GM21390 (cell line): ENCODE results near the gene MESP1.

Source experiments
- ATAC-seq: cut with Tn5 transposase; IDR thresholded peaks from one replicate; pipeline ENCODE4 v1.9.1; 2021; ENCODE audit not compliant: unreplicated experiment

Gene MESP1

DNA sequence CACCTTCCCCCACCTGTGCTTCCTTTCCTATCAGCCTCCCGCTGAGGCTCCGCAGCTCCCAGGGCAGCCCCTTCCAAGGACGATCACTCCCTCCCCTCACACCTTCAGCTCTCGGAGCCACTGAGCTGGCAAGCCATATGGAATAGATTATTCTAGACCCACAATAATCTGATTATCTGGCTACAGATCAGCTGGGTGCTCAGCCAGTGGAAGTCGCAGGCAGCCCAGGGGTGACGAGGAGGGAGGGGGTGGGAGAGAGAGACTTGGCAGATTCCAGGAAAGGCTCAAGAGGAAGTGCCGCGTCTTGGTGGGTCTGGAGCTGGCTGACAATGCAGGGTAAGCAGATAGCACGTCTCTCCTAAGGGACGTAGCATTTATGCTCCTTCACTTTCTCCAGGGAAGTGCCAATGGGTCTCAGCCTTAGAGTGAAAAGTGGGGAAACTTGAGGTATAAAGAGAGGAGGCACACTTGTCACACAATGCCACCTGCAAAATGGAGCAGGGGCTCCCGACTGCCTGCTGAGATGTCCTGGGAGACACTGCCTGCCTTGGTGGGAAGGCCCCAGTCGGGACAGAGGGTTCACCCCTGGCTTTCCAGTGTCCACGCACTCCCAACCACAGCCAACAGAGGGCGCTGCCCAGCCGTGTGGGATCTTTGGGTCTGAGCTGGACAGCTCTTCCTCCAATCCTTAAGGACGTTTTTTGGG, 9.4 kb upstream of the MESP1 start:
- ATAC-seq = no peak

DNA sequence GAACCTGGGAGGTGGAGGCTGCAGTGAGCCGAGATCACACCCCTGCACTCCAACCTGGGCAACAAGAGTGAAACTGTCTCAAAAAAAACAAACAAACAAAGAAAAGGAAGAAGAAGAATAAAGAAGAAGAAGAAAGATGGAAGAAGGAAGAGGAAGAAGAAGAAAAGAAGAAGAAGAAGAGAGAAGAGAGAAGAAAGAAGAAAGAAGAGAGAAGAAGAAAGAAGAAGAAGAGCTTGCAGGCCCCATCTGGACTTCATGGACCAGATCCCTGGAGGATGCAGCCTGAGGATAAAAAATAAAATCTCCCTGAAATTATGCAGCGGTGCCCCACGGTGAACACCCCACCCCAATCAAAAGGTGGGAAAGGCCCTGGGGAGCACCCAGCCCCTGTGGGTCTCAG, 8.8 kb upstream of the MESP1 start:
- ATAC-seq = no peak

DNA sequence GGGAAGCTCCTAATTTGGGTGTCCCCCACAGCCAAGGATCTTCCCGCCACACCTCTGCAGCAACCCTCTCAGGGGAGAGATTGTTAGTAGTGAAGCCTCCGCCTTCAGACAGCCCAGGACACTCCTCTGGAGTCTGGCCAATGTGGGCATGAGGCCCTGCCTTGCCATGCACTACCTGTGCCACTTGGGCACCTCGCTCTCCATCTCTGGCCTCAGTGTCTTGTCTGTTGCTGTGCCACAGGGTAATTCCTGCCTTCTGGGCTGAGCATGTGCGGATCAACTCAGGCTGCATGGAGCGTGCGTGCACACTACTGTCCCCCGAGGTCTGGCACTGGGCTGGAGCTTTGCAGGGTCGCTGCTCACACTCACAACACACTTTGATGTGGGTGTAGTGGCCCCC, 7.9 kb upstream of the MESP1 start:
- no peak for ATAC-seq

DNA sequence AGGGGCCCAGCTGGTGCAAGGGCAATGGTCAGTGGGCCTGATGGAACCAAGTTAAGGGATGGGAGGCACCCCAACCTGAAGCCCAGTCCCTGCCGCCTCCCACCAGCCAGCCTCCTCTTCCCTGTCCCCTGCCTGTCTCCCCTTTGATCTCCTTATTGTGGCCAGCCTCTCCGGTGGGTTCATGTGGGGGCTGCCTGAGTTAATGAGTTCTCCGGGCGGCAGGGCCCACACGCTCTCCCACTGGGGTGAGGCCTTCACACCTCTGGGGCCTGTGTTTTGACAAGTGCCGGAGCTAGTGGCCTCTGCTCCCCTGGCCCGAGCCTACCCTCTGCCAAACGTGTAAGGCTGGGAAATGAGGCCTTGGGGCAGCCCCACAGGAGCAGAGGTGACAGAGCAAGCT, 7.2 kb upstream of the MESP1 start:
- no peak for ATAC-seq

DNA sequence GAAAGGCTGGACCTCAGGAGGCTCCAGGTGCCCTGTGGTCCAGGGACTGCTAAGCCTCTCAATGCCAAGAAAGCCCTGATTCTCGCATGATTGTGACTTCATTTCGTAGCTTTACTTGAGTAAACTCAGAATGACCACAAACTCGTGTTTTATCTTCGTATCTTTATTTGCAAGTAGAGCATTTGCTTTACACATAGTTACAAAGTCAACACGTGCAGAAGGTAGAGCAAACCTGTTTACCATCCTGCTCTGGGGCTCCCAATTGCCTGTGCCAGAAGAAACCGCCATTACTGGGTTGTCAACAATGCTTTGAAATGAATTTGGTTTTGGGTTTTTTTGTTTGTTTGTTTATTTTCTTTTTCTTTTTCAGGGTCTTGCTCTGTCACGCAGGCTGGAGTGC, 5.8 kb upstream of the MESP1 start:
- no peak for ATAC-seq

DNA sequence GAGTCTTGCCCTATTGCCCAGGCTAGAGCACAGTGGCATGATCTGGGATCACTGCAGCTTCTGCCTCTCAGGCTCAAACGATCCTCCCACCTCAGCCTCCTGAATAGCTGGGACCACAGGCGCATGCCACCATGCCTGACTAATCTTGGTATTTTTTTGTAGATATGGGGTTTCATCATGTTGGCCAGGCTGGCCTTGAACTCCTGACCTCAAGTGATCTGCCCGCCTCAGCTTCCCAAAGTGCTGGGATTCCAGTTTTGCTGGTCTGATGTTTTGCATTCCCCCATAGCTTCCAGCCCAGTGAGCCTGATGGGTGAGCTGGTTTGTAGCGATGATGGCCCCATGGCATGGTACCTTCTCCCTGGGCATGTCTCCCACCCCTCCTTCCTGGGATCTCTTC, 4.7 kb upstream of the MESP1 start:
- ATAC-seq = no peak

DNA sequence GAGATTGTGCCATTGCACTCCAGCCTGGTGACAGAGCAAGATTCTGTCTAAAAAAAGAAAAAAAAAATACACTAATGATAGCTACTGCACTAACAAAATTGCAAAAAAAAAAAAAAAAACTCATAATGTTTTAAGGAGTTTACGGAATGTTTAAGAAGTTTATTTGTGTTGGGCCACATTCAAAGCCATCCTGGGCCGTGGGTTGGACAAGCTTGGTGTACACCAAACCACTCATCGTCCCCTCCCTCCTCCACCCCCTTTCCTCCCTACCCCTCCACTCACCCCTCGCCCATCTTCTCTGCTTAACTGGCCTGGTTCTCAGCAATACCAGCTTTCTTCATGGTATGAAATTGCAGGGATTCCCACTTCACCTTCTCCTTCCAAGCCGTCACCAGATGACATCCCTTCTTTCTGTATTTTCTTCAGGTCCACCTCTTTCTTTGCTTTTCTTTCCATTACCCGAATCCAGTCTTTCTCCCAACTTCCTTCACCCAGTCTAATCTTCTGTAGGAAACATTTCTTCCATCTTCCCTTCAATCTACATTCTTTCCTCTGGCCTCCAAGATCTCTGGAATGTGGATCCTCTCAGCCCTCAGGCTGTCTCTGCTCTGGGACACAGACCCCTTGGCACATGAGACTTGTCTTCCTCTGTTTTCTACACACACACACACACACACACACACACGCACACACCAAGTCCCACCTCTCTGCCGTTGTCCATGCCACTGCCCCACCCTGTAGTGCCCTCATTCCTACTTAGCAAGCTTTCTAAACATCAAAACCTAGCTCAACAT, 3.5 kb upstream of the MESP1 start:
- no peak for ATAC-seq

DNA sequence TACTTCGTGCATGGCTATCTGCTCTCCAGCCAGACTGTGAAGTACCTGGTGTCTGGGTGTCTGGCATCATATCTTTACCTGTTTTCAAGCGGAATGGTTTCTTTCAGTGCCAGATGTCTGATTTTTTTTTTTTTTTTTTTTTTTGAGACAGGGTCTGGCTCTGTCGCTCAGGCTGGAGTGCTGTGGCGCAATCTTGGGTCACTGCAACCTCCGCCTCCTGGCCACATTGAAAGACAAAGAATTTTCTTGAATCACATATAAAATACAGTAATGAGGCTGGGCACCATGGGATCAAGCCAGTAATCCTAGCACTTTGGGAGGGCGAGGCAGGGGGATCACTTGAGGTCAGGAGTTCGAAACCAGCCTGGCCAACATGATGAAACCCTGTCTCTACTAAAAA, 2.8 kb upstream of the MESP1 start:
- no peak for ATAC-seq

DNA sequence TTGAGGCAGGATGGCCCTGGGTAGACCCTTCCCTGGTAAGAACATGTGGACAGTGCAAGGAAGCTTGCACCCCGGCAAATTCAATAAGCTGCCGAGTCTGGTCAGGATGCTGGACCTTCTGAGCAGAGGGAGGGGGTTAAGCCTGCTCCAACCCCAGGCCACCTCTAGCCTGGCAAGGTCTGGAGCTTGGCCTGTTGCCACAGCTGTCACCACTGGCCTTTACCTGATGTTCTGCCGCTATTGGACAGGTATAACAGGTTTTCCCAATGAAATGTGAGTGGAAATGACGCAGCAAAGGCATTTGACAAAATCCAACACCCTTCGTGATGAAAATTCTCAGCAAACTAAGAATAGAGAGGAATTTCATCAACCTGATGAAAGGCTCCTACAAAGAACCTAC, 699 bp upstream of the MESP1 start:
- no peak for ATAC-seq

DNA sequence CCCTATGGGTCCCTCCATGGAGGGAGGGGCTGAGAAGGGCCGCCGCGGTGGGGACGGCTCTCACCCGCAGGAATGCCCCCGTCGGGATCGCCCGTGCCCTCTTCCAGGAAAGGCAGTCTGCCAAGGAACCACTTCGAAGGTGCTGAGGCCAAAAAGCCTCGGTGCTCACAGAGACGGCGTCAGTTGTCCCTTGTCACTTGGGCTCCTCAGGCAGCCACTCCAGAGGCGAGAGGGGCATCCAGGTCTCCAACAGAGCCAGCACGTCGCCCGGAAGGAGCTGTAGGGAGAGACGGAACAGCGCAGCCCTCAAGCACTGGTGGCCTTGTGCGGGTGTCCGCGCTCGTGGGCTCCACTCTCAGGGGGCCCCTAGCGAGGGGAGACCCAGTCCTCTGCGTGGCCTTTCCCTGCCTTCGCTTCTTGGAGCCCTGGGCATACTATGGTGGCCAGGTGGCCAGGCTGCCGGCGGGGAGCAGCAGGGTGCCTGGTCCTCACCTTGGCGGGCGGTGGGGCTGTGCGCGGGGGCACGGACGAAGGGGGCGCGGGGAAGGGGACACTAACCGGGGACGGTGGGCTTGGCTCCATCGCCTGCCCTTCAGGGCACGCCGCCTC, 994 bp downstream of the MESP1 start:
- peak; percentile 1 for ATAC-seq

DNA sequence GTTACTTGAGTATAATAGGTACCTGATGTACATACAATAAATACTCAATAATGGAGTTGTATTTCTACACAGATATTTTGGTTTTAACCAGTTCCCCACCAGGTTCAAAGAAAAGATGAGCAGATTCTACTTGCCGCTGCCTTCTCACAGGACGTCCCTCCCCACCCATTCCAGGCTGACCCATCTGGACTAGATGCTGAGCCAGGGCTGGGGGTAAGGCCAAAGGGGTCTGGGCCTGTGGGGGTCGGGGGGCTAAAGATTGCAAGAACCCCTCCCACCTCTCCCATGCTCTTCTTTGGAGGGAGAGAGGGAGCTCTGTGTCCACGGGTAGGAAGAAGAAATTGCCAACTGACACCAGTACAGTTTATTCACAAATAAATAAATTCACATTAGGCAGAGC, 1.5 kb downstream of the MESP1 start:
- ATAC-seq = no peak

DNA sequence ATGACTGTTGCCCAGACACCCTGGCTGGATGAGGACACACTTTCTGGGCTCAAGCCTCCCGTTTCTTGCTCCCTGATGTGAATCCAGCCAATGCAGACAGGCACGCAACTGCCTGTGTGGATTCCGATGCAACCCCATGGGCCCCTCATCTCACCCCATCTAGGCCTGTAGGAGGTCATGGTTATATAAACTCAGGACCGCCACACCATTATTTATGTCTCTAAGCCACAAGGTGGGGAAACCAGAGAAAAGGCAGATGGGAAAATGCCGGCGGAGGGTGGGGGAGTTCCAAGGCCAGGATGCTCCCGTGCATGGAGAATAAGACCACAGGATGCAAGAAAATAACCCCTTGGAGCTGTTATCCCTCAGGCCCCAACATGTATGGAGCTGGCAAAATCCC, 2.0 kb downstream of the MESP1 start:
- no peak for ATAC-seq

DNA sequence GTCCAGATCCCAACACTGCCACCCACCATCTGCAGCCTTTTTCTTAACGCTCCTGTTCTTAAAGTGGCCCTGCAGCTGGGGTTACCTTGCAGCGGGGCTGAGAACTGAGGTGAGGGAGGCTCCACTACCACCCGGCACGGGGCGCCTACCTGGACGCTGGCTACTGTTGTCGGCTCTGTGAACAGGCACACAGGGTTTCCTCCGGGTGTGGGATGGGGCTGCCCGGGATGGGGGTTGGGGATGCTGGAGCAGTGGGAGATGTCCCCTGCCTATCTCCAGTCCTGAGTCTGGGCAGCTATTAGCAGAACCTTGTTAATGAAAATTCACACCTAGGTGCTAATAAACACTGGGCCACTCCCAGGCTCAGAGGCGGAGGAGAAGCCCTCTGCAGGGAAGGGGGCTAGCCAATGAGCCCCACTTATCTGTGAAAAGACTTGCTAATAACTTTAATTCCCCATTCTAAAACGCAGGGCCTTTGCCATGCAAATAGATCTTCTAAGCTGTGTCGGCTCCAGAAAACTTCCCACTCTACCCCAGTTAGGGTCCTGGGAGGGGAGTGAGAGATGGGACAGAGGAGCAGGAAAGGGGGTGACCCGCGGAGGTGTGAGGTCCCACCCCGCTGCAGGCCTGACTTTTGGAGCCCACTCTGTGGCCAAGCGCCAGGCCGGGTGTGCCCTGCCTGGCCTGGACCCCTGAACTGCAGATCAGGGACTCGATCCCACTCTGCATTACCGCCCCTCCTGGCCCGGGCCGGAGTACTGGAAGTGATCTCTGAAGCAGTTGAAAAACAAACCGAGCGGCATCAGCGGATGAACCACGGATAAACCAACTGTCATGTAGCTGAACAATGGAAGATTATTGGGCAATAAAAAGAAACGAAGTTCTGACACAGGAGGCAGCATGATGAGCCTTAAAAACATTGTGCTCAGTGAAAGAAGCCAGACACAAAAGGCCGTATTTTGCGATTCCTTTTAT, 3.1 kb downstream of the MESP1 start:
- ATAC-seq = no peak

DNA sequence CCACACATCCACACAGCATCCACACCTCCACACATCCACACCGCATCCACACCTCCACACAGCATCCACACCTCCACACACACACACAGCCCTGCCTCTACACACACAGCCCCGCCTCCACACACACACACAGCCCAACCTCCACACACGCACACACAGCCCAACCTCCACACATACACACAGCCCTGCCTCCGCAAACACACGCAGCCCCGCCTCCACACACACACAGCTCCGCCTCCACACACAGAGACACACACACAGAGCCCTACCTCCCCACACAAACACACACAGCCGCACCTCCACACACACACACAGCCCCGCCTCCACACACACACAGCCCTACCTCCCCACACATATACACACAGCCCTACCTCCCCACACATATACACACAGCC, 4.7 kb downstream of the MESP1 start:
- no peak for ATAC-seq

DNA sequence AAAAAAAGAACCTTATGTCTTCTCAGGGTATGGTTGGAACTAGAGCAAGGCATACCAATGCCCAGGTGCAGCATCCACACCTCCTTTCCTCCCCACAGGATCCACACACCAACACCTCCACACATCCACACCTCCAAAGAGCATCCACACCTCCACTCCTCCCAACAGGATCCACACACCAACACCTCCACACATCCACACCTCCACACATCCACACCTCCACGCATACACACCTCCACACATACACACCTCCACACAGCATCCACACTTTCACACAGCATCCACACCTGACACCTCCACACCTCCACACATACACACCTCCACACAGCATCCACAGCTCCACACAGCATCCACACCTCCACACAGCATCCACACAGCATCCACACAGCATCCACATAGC, 5.3 kb downstream of the MESP1 start:
- no peak for ATAC-seq

DNA sequence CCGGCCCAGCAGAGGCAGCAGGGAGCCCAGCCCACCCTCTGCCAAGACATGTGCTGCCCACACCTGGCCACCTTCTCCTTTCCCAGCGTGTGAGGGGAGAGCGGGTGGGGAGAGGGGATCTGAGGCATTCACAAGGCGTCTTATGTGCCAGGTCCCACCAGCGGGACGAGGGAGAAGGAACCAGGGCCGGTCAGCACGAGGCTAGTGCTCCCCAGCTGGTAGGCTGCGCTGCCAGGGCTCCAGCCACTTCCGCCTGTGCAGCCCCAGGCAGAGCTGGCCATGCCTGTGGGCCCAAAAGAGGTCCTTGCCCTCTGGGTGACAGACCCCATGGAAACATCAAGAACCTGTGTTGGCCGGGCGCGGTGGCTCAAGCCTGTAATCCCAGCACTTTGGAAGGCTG, 5.9 kb downstream of the MESP1 start:
- no peak for ATAC-seq

DNA sequence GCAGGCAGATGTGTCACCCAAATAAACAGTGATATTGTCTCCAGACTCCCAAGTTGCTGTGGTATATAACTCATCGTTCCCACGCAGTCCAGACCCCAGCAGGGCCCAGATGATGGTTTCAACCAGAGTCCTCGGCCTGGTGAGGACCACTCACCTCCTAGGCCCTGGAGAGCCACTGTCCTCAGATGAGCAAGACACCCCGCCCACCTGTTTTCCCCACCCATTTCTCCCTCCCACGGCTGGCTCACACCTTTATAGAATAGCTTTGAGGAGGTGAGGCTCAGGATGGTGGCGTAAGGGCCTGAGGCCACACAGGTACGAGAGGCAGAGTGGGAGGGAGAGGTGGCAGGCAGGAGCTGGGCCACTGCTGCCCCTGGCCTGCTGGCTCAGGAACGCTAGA, 7.5 kb downstream of the MESP1 start:
- no peak for ATAC-seq

DNA sequence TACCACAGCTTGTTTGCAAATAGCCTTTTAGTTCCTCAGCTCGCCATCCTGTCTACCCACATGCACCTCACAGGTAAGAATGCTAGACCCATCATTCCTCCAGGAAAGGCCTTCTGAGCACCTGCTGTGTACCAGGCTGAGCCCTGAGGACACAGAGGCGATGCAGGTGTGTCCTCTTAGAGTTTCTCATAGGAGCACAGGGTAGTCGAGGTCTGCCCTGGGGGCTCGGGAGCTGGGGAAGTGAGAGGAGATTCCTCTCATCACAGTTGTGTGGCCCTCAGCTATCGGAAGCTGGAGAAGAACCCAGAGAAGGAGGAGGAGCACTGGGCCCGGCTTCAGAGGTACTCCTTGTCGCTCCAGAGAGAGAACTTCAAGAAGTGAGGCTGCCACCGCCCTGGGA, 8.0 kb downstream of the MESP1 start:
- ATAC-seq = no peak

DNA sequence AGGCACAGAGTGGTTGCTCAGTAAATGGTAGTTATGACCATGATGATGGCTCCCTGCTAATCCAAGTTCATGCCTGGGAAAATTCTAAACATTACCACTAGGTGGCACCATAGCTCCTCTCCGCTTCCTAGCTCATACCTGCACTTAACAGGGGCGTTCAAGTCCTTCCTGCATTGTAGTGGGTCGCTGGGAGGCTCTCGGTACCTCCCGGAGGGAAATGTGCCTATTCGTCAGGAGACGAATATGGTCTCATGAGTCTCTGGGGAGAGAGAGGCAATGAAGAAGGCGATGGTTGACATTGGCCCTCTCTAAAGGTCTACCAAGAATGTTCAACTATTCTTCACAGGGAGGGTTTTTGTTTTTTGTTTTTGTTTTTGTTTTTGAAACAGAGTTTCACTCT, 10.9 kb downstream of the MESP1 start:
- peak; percentile 77 for ATAC-seq

DNA sequence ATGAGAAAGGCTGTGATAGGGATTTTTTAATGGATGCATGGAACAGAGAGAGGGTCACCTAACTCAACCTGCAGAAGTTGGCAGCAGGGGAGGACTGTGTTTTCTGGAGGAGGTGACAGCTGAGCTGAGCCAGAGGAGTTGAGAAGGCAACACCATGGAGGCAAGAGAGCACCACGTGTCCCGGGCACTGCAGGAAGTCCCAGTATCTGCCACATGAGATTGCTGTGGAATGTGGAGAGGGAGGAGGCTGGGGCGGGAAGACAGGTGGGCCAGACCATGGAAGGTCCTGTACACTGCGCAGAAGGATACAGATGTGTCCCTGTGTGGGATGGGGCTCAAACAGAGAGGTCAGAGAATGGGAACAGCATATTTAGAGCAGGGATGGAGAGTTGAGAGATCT, 15.3 kb downstream of the MESP1 start:
- ATAC-seq = no peak

DNA sequence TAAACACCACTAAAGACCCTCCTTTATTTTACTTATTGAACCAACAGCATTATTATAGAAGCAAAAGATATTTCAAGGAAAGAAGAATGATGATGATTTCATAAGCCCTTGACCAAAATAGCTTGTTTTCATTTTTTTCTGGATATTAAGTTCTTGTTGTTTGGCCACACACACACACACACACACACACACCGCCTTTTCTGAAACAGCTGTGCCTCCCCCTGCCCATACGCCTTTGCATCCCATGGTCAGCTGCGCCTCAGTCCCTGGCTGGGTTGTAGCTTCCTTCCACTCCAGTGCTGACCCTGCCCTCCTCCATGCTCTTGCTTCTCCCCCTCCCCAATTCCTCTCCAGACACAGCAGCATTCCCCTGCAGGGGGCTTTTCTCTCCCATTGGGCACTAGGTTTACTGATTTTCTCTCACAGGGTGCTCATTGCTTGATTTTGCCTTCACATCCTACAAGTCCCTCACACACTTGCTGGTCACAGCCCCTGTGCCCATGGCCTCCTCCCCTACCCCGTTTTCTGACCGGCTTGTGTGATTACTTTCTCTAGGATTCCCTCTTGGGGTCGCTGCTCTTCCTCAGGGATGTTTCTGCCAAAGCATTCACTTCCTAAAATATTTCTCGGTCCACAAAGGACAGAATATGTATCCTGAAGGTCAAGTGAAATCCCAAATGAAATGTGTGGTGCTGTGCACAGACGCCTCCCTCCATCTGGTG, 18.4 kb downstream of the MESP1 start:
- no peak for ATAC-seq
